Stimulated activated CD4-positive, alpha-beta T cell treated with anti-CD3 and anti-CD28 coated beads, Interleukin-2, amount 100 ng/mL, for 4 hours (primary cell): ENCODE data around the gene SLC24A3.
"Not testable (repeated sequence)": the region's sequence is repeated elsewhere in the genome, so short reads cannot be mapped to it uniquely, and the experiment has no call there.

Source experiments
- DNase-seq: peaks from one replicate; pipeline ENCODE4 v3.0.0-alpha.2; 2020; ENCODE audit warnings: low read depth

Gene SLC24A3

GRCh38 chr20:19639471-19640045, 427.1 kb downstream of the SLC24A3 start:
- DNase-seq, result not testable (repeated sequence)

DNA sequence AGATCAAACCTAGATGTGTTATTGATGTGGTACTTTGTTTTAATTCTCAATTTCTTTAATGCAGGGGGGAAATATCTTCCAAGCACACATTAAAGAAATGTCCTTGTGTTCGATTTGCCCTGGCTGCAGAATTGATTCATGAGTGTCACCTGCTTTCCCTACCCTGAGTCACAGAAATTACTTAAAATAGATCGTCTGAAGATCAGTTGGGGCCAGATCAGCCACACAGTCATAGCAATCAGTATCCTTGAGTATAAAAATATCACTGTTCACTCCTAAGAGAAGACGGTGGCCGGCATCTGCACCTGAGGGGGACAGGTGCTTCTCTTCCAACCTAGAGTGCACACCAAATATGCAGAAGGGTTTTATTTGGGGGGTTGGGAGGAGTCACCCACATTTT, 430.4 kb downstream of the SLC24A3 start:
- no peak for DNase-seq

DNA sequence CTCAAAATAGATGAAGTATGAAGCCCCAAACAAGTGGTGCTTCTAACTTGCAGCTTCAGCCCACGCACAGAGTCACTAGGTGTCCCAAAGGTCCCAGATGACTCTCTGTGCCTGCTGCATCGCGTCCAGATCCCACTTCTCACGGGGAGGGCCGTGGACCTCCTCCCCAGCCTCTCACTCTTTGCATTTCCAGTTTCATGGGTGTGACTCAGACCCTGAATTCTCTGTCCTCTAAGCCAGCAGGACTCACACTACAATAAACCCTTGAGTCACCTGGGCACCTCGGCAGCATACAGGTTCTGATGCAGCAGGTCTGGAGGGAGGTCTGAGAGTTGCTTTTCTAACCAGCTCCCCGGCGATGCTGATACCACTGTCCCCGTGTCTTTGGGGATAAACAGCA, 431.6 kb downstream of the SLC24A3 start:
- DNase-seq, result no peak

GRCh38 chr20:19646963-19647362, 434.5 kb downstream of the SLC24A3 start:
- no peak for DNase-seq

- no peak for DNase-seq
Observed at GRCh38 chr20:19648024-19648423, 435.6 kb downstream of the SLC24A3 start.

GRCh38 chr20:19649041-19649440, 436.6 kb downstream of the SLC24A3 start:
- DNase-seq, result no peak

DNA sequence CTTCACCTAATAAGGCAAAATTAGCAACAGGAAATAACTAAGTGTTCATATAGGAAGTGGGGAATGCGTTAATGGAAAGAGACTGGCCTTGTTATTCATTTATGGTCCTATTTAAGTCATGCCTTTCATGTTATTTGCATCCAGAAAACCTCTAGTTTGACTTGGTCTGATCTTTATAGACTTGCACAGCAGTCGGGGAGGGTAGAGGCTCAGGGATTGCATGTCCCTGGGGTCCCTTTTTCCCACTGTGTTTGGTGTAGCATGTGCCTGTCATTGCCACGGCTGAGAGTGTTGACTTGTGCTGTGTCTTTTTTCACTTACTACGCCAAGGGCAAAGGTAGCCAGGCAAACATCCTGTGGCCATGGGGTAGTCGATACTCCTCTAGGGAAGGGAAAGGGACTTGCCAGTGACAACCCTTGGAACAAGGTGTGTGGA, 440.2 kb downstream of the SLC24A3 start:
- DNase-seq, result no peak

DNA sequence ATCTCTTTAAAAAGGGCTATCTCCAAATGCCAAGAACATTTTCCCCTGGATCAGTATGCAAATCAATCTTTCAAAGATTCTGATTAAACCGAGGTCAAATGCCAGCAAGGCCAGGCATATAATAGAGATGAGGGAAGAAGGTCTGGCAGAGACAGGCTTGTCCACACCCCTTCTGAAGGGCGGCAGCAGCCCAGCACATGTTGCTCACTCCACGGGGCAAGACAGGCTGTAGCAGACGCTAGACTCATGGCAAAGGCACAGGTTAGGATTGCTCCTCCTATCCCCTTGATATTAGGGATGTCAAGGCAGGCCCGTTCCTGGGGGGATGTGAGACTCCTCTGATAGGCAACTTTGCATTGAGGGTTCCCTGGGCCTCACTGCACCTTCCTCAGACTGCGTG, 440.9 kb downstream of the SLC24A3 start:
- DNase-seq, result no peak

GRCh38 chr20:19654921-19655320, 442.5 kb downstream of the SLC24A3 start:
- no peak for DNase-seq

DNA sequence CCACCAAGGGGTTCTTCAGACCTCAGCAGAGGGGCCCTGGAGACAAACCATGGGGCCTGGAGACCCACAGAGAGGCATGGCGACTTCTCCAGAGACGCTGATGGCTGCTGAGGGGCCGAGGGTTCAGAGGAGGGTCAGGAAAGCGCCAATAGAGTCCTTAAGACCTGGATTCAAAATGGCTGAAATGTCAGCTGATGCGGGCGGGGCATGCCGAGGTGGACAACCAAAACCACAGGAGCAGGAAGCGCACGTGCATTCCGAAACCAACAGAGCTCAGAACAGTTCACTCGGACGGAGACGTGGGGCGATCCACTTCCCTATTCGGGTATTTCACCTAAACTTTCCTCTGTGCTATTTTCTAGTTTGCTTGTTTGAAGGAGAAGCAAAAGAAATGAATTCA, 445.7 kb downstream of the SLC24A3 start:
- DNase-seq, result no peak

- no peak for DNase-seq
Observed at GRCh38 chr20:19659448-19659847, 447.0 kb downstream of the SLC24A3 start.

DNA sequence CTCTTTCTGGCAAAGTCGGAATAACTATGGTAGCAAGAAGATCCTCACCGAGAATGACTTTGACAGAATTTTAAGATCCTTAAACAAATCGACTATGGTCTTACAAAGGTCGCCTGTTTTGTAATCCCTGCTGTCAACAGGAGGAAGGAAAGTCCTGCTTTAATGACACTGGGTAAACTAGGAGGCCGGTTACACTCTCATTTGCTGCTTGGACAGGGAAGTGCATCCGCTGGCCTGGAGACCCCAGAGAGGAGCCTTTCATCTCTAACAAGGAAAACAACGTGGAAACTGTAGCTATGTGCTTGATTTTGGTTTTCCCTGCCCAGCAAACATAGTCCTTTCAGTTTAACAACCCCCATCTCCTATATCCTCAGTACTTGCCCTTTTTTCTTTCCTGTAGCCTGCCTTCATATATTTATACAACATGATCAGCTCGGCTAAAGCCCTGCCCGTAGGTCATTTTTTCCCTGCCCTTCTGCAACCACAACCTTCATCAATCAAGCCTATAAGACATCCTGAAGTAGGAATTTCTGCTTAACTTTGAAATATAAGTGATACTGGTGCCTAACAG, 448.5 kb downstream of the SLC24A3 start:
- no peak for DNase-seq

DNA sequence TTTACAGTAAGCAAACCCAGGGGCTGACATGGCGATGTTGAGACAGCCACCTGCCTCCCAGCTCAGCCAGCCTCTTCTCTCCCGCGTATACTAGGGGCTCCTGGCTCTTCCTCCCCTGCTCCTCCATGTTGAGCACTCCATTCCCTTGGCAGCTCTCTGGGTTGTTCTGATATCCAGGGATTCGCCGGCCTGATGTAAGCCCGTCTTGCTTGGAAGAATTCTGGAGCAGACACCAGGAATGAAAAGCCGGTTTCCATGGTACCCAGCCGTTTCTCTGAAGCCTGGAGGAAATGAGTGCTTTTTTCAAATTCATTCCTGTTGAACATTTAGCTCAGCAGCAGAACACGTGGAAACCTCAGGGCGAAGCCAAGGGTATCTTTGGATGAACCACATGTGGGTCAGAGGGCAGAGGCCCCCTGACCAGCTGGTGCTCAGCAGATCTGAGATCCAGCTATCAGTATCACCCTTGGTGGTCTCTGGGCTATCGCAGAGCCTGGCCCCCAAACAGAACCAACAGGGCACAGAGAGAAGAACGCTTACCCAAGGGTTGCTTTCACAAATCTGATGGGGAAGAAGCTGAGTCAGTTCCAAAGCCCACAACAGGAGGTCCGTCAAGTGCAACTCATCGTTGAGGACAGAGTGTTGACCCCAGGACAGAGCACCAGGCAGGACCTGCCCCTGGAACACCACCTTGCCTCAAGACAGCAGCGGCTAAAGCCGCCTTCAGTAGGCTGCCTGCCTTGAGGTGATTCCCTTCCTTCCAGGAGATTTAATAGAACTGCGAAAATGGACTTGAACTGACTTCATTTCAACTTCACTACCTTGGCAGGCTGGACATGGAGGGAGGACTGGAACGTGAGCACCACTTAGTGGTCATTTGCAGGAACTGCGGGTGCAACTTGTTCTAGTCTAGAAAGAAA, 449.5 kb downstream of the SLC24A3 start:
- no peak for DNase-seq

DNA sequence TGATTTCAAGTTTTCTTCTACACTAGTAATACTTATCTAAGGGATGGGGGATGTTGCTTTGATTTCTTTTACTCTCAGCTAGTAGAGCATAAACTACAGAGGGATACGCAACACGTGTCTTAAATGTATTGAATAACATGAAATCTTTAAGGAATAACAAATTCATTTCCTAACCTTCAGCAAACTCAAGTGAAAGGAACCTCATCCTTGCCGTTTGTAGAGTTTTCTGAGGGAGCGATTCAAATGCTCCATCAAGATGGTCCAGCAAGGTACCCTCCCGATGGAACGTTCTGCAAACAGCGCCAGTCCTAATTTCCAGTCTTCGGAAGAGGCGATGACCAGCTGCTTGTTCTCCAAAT, 450.2 kb downstream of the SLC24A3 start:
- DNase-seq, result no peak

DNA sequence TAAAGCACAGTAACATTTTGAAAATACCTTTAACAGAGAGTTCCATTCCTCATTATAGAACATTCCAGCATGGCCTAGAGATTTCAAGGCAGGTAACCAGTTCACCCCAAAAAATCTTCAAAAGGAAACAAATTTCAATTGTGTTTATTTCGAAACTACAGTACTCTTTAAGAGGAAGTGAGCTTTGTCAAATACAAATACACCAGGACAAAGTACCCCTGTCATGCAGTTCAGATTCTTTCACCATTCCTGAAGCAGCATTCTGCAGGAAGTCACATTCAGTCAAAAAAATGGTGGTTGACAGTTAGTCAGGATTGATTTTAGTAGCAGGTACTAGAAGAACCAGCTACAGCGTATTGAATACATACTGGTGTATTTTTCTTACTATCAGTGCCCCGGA, 456.0 kb downstream of the SLC24A3 start:
- DNase-seq, result no peak

DNA sequence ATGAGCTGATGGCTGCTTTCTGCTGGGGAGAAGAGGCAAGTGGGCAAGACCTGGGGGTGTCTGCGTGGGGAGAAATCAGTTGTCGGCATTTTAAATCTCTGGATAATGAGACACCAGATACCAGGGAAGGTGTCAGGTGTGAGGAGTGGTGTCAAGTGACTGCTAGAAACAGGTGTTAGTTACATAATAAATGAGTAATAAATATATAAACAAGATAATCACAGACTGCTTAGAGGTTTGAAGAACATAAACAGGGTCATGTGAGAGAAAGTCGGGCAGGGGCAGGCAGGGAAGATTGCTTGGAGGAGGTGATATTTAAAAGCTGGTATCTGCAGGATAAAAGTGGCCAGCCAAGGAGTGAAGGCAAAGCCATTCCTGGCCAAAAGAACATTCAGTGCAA, 458.4 kb downstream of the SLC24A3 start:
- DNase-seq, result no peak

GRCh38 chr20:19671374-19671773, 458.9 kb downstream of the SLC24A3 start:
- DNase-seq, result no peak

DNA sequence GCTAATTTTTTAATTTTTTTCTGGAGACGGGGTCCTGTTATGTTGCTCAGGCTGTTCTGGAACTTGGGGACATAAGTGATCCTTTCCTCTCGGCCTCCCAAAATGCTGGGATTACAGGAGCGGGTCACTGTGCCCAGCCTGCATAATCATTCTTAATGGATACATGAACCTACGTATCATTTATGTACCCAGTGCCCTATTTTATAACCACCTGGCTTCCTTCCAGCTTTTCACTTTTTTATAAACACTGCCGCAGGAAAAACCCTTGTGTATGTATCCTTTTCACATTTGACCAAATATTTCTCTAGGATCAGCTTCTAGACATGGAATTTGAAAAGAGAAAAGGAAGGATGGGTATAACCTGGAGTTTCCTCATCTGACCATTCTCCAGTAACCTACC, 460.1 kb downstream of the SLC24A3 start:
- DNase-seq, result no peak

- DNase-seq, result no peak
Observed at GRCh38 chr20:19673575-19673974, 461.1 kb downstream of the SLC24A3 start.

- DNase-seq, result no peak
Observed at GRCh38 chr20:19676202-19676601, 463.8 kb downstream of the SLC24A3 start.

DNA sequence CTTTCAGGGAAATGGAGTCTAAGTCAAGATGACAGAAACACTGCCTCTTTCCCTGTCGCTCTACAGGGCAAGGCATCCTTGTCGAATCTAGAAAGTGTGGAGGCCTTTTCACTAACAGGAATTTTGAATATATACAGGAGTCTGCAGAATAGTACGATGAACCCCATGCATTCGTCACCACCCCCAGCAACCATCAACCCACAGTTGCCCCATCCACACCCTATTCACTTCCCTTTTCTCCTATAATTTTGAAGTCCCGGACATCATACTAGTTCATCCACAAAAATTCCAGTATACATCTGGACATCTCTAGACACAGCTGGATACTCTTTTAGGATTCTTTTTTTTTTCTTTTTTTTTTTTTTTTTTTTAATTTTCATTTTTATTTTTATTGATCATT, 464.9 kb downstream of the SLC24A3 start:
- DNase-seq, result no peak

- not testable (repeated sequence) for DNase-seq
Observed at GRCh38 chr20:19678591-19678990, 466.1 kb downstream of the SLC24A3 start.

- no peak for DNase-seq
Observed at GRCh38 chr20:19679900-19680495, 467.6 kb downstream of the SLC24A3 start.
